NB4 (cell line): ENCODE data around the gene FEZF2.

Source experiments
- CTCF ChIP-seq: IDR thresholded peaks from one replicate; pipeline ENCODE4 v1.5.1; 2012; ENCODE audit warnings: low read depth, low read length
- MYC ChIP-seq: IDR thresholded peaks from 2 replicates; pipeline ENCODE4 v1.6.1; 2011; ENCODE audit warnings: low read depth, low read length

GRCh38 chr3:62378311-62378789 is 5.0 kb upstream of the FEZF2 start:
- no peak for TF ChIP-seq CTCF
- no peak for TF ChIP-seq MYC
